KOPT-K1 (cell line): ENCODE results near the gene BORCS5.
"Not testable (repeated sequence)": the region's sequence is repeated elsewhere in the genome, so short reads cannot be mapped to it uniquely, and the experiment has no call there.

ENCODE experiments used
- H3K27ac ChIP-seq: fragments of 200-600 bp; sonication (generic); 2 replicates; pipeline ENCODE4 v1.5.1; 2016; ENCODE audit warnings: antibody characterized with exemption, mild to moderate bottlenecking, low read depth, low read length; ENCODE audit not compliant: poor library complexity, severe bottlenecking
- H3K36me3 ChIP-seq: fragments of 200-600 bp; sonication (generic); 2 replicates; pipeline ENCODE4 v1.5.1; 2017; ENCODE audit warnings: antibody characterized with exemption, mild to moderate bottlenecking, low read length, moderate library complexity; ENCODE audit not compliant: insufficient read depth
- H3K9me3 ChIP-seq: fragments of 200-600 bp; sonication (generic); 2 replicates; pipeline ENCODE4 v1.5.1; 2017; ENCODE audit warnings: antibody characterized with exemption, low read length, mild to moderate bottlenecking; ENCODE audit not compliant: insufficient read depth, poor library complexity, severe bottlenecking

Gene BORCS5

DNA sequence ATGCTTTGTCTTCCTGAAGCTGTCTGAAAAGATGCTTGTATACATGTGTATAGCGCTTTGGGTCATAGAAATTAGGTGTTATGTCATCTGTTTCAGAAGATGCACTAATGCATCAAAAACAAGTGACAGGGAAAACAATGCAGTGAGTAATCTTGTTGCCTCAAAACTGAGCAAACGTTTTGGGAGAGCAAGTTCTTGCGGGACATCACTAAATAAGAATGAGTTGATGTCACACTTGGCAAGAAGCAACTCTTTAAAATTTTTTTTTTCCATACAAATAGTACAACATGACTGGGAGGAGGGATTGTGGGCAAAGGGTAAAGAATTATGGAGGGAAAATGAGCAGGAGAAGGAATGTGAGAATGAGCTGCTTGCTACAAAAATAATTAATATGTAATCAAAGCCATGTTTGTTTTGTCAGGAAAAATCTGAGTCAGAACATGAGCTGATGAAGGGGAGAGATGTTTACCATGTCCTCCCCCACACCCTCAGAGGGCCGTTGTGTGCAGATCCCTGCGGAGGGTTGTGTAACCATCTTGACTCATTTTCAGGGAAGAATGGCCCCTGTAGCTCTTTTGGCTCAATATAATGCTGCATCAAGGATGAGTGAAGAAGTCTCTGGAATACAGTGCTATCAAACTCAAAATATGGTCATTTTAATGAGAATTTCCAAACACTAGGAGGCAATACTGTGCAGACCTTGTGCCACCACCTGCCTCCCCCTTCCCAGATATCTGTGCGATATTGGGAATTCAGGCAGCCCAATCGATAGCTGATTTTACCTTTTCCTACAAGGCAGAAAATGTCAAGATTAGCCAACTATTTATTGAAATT lies 41.4 kb downstream of the BORCS5 start:
- Histone ChIP-seq H3K36me3 (no peaks in the 10 kb centered on the region), H3K9me3 (no peaks in the 10 kb centered on the region), H3K27ac (no peak overlapping the region)

DNA sequence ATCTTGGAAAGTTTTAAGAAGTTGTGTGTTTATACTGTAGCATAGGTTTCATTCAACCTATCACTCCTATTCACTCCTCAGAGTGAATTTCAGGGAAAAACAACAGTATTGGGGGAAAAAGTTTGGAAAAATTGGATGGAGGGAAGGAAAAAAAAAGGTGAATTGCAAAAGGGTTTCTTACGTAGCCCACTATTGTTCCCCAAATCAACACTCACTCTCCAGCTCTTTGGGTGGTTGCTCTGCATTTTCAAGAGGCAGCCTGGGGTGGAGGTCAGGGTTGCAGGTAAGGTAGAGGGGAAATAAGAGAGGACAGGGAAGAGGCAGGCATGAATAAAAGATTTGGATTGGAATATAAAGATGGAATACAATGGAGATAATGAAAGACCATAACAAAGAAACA lies 42.3 kb downstream of the BORCS5 start:
- H3K36me3 ChIP-seq, result no peaks in the 10 kb centered on the region
- H3K9me3 ChIP-seq, result no peaks in the 10 kb centered on the region
- H3K27ac ChIP-seq, result no peak overlapping the region

DNA sequence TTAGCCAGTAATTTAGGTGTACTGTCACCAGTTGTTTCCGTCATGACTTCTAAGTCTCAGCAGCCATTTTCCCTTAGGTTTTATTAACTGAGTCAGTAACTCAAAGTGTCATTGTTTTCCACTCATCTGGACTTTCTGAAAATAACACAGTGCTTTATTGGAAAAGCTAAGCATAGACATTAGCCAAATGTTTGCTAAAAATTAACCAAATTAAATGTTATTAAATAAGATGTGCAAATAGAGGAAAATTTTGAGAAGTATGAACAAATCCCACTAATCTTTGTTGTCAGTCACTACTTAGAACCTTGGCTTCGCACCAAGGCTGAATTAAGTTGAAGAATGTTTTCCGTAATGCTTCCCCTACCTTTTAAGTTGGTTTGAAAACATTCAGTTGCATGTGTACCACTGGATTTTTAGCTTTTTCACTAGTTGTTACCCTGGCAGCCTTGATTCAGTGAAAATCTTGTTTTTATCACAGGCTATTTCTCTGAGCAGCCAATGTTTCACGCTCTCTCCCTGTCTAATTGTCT lies 43.0 kb downstream of the BORCS5 start:
- Histone ChIP-seq H3K9me3 (no peaks in the 10 kb centered on the region), H3K27ac (no peak overlapping the region), H3K36me3 (no peaks in the 10 kb centered on the region)

DNA sequence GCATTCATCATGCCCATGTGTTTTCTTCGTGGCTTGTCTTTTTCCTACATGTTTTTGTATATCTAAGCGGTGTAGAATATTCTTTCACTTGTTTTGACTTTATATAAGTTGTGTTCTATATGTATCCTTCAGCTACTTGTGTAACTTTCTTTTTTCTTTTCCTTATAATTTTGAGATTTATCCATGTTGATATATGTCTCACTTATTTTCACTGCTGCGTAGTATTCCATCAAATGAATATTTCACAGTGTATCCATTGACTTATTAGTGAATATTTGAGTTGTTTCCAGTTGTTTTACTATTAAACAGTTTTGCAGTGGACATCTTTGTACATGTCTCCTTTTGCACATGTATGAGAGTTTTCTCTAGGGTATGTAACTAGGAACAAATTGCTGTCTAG lies 43.9 kb downstream of the BORCS5 start:
- H3K27ac ChIP-seq, result no peak overlapping the region
- no peaks in the 10 kb centered on the region for H3K36me3 ChIP-seq
- no peaks in the 10 kb centered on the region for H3K9me3 ChIP-seq

DNA sequence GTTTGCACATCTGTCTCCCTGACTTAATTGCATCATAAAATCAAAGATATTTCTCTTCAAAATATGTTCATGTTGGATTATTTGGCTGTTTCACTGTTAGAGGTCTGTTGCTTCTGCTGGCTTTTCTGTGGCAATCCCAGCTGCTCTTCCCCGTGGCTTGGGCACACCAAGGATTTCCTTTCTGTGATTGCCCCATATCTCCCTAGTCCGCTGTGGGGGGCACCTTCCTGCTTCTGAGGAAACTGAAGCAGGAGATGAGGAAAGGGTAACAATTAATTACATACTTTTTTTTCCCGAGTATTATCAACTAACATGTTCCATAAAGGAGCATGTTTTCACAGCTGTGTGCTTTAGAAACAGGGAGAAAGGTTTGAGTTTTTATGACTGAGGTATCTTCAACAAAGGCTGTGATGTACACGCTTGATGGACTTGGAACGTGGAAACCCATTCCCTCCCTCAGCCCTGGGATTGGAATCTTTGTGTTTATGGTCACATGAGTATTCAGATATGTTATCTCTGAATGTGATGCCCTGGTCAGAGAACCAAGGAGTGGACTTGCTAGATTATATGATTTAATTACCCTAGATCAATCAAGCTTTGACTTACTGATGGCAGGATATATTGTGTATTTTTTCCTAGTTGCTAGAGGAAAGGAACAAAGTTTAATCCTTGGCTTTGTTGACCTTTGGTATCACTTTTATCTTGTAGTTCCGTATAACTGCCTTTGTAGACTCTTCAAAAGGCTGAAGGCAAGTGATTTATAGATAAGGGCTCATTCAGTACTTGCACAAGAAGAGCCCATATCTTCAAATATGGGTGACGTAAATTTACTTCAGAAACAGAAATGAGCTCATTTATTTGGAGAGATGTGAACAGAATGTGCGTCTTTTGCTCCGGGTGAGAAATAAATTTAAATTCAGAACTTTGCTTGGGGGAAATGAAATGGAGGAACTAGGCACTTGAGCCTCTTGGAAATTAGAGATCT lies 46.7 kb downstream of the BORCS5 start:
- Histone ChIP-seq H3K27ac (no peak overlapping the region), H3K9me3 (no peaks in the 10 kb centered on the region), H3K36me3 (no peaks in the 10 kb centered on the region)

DNA sequence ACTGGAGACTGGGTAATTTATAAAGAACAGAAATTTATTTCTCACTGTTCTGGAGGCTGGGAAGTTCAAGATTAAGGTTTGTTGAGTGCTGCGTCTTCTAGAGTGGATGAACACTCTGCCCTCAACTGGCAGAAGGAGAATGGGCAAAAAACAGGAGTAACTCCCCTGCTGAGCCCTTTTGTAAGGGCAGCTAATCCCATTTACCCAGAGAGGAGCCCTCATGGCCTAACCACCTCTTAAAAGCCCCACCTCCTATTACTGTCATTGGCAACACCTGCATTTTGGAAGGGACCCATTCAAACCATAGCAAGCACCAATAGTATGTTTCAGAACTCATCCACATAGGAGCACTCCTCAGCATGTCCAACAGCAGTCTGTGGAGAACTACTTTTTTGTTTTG lies 47.4 kb downstream of the BORCS5 start:
- H3K9me3 ChIP-seq, result no peaks in the 10 kb centered on the region
- no peak overlapping the region for H3K27ac ChIP-seq
- no peaks in the 10 kb centered on the region for H3K36me3 ChIP-seq

DNA sequence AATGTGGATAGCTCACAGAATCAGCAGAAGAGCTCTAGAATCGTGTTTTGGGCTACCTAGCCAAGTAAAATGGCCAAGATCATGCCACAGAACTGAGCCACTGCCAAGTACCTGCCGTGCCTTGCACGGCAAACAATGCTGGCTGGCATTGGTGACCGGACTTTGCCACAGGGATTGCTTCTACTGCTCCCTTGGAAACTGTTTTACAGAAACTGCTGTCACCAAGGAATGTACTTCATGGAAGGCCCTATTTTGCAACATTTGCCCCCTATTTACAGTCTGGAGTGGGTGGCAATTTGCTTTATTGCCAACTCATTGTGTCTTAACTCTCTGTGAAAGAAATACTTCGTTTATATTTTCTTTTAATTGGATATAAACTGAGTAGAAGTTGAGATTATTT lies 49.0 kb downstream of the BORCS5 start:
- Histone ChIP-seq H3K36me3 (no peaks in the 10 kb centered on the region), H3K27ac (no peak overlapping the region), H3K9me3 (no peaks in the 10 kb centered on the region)

DNA sequence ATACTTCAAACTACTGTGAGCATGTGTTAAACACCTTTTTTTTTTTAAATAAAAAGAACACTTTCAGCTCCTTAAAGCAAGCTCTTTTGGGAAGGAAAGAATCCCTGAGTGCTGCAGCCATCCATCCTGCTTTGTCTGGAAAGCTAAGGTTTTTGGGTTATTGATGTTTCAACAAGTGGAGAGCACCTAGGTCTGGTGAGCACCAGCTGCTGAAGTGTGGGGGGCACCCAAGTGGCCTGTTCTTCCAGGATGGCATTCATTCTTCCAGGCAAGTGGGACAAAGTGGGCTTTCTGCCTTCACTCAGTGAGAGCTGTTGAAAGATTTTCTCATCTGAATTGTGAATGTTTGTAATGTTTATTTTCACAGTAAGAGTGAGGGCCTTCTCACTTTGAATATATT lies 49.9 kb downstream of the BORCS5 start:
- Histone ChIP-seq H3K27ac (no peak overlapping the region), H3K9me3 (no peaks in the 10 kb centered on the region), H3K36me3 (no peaks in the 10 kb centered on the region)

DNA sequence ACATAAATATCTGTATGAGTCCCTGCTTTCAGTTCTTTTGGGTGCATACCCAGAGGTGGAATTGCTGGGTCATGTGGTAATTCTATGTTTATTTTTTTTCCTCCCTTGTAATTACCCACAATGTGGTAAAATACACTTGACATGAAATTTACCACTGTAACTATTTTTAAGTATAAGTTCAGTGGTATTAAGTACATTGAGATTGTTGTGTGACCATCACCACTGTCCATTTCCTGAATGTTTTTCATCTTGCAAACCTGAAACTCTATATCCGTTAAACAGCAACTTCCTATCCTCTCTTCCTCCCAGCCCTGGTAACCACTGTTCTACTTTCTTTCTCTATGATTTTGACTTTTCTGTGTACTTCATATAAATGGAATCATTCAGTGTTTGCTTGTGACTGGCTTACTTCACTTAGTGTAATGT lies 51.4 kb downstream of the BORCS5 start:
- H3K36me3 ChIP-seq, result no peaks in the 10 kb centered on the region
- H3K9me3 ChIP-seq, result no peaks in the 10 kb centered on the region
- H3K27ac ChIP-seq, result no peak overlapping the region

DNA sequence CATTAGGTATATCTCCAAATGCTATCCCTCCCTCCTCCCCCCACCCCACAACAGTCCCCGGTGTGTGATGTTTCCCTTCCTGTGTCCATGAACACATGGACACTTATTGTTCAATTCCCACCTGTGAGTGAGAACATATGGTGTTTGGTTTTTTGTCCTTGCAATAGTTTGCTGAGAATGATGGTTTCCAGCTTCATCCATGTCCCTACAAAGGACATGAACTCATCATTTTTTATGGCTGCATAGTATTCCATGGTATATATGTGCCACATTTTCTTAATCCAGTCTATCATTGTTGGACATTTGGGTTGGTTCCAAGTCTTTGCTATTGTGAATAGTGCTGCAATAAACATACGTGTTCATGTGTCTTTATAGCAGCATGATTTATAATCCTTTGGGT lies 52.5 kb downstream of the BORCS5 start:
- H3K36me3 ChIP-seq, H3K27ac ChIP-seq, H3K9me3 ChIP-seq: not testable (repeated sequence)

DNA sequence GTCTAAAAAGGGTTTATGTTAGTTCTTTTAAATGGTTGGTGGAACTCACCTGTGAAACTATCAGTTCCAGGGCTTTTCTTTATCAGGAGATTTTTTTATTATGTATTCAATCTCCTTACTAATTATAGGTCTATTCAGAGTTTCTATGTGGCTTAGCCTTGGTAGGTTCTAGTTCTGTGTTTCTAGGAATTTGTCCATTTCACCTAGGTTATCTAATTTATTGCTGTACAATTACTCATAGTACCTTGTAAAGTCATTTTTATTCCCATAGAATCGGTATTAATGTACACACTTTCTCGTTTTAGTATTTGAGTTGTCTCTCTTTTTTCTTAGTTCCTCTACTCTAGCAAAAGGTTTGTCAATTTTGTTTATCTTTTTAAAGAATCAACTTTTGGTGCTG lies 59.0 kb downstream of the BORCS5 start:
- Histone ChIP-seq H3K36me3 (no peaks in the 10 kb centered on the region), H3K9me3 (peaks cover 5% of the 10 kb centered on the region), H3K27ac (no peak overlapping the region)

DNA sequence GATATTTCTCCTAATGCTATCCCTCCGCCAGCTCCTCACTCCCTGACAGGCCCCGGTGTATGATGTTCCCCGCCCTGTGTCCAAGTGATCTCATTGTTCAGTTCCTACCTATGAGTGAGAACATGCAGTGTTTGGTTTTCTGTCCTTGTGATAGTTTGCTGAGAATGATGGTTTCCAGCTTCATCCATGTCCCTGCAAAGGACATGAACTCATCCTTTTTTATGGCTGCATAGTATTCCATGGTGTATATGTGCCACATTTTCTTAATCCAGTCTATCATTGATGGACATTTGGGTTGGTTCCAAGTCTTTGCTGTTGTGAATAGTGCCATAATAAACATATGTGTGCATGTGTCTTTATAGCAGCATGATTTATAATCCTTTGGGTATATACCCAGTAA lies 62.3 kb downstream of the BORCS5 start:
- peaks cover 28% of the 10 kb centered on the region for H3K9me3 ChIP-seq
- not testable (repeated sequence) for H3K36me3 ChIP-seq, H3K27ac ChIP-seq

DNA sequence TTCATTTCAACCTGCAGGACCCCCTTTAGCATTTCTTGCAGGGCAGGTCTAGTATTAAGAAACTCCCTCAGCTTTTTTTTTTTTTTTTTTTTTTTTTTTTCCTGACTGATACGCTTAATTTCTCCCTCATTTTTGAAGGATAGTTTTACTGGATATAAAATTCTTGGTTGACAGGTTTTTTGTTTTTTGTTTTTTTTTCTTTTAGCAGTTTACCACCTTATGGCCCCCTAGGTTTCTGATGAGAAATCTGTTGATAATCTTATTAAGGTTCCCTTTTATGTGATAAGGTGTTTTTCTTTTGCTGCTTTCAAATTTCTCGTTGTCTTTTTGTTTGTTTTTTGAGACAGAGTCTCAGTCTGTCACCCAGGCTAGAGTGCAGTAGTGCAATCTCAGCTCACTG lies 66.5 kb downstream of the BORCS5 start:
- Histone ChIP-seq H3K36me3 (no peaks in the 10 kb centered on the region), H3K27ac (no peak overlapping the region), H3K9me3 (peaks cover 33% of the 10 kb centered on the region)

DNA sequence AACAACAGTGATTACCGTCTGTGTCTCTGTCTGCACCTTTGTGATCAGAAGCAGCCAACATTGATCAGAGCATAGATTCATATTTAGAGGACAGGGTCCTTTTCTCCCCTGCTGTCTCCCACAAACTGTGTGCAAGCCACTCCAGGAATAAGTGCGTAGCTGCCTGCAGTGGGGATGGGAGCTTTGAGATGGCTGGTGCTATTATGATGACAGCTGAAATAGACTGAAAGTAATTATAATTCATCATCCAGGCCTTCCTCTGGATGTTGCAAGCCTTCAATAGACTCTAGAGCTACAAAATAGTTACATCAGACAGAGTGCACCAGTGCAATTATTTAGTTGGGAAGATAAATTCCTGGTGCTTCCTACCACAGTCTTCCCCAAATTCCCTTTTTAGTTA lies 68.1 kb downstream of the BORCS5 start:
- Histone ChIP-seq H3K36me3 (no peaks in the 10 kb centered on the region), H3K9me3 (peaks cover 28% of the 10 kb centered on the region), H3K27ac (no peak overlapping the region)

DNA sequence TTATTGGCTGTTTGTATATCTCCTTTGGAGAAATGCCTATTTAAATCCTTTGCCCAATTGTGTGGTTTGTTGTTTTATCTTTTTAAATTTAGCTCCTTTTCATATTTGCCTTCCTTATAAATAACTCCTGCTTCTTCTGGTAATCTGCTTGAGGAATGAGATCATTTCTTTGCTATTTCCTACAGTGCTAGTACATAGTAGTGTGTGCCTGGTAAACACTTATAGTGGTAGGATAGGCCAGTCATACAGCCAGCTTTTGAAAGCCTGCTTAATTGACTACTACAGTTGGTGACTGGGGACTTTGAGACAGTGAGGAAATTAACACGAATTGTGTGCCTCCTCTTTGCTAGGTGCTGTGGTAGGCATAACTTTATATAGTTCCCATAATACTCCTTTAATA lies 68.7 kb downstream of the BORCS5 start:
- H3K27ac ChIP-seq, result no peak overlapping the region

More for the DNA sequence above, 68.7 kb downstream of the BORCS5 start:
- Histone ChIP-seq H3K36me3 (no peaks in the 10 kb centered on the region), H3K9me3 (peaks cover 28% of the 10 kb centered on the region)
